K562 (cell line): ENCODE results near the gene TMEM132C. TPM values are rescaled to one million over a fixed set of nuclear protein-coding genes. Genes with fewer than 3 reads are reported as not detected.

Source experiments
- ATAC-seq: fragments of 200-7000 bp; cut with Tn5 transposase; 3 replicates; pipeline ENCODE4 v1.9.1; 2020; ENCODE audit warnings: moderate library complexity
- BruUV-seq: library from RNA; stranded (reverse); fragments of 400-500 nt; replicated peaks from 2 replicates; lab custom pipeline; 2021; lab: Mats Ljungman, UMichigan
- CTCF ChIA-PET: fragments of 300-600 bp; formaldehyde crosslinking; extraction: SDS; loops from one replicate; lab custom pipeline; 2021; ENCODE audit warnings: low intra/inter-chr PET ratio; lab: Yijun Ruan, JAX
- POLR2A ChIA-PET: fragments of 300-600, 350-650 bp; sonication (Branson Sonifier 250); formaldehyde crosslinking; extraction: SDS; loops from one replicate; lab custom pipeline; 2021; ENCODE audit warnings: antibody characterized with exemption, inconsistent platforms; lab: Yijun Ruan, JAX
- DNase-seq, 4 experiments: peaks; one replicate each; pipeline versions ENCODE4 v3.0.0 to v3.0.0-alpha.2; 2011 to 2018; ENCODE audit warnings: low spot score in 3 of 4, mixed read lengths in 3 of 4; ENCODE audit errors: extremely low read depth in 1 of 4
- FAIRE-seq: peaks from 2 replicates; lab custom pipeline; 2011; peaks lifted over from hg19 to GRCh38; lab: Jason Lieb, UNC
- H2AFZ ChIP-seq: 2 replicates; pipeline ENCODE4 v1.6.0; 2011; ENCODE audit warnings: low read depth, low read length, control low read depth, inconsistent platforms
- H3K27ac ChIP-seq: fragments of 200-600 bp; 3 replicates; pipeline ENCODE4 v1.8.0; 2011; ENCODE audit warnings: low read depth, mild to moderate bottlenecking, control low read depth, inconsistent platforms, low read length, moderate library complexity, mixed read lengths; ENCODE audit errors: extremely low read depth
- H3K27me3 ChIP-seq, 2 experiments: fragments of 300-600 bp in 1 of 2; 2 replicates in 1 of 2; 3 replicates in 1 of 2; pipeline versions ENCODE4 v1.6.0 to v1.8.0; 2011; ENCODE audit warnings: inconsistent platforms in 2 of 2, low read length in 2 of 2, mild to moderate bottlenecking in 1 of 2, mixed read lengths in 1 of 2, moderate library complexity in 1 of 2; ENCODE audit not compliant: control insufficient read depth in 2 of 2, insufficient read depth in 2 of 2
- H3K36me3 ChIP-seq: fragments of 300-600 bp; 3 replicates; pipeline ENCODE4 v1.8.0; 2011; ENCODE audit warnings: mild to moderate bottlenecking, low read length, inconsistent platforms; ENCODE audit not compliant: control insufficient read depth, insufficient read depth
- H3K4me1 ChIP-seq, 2 experiments: fragments of 200-600 bp in 1 of 2; replicated peaks in 1 of 2; 2 replicates in 1 of 2; 3 replicates in 1 of 2; pipeline versions ENCODE4 v1.5.1 to v1.8.0; 2011; ENCODE audit warnings: inconsistent platforms in 2 of 2, low read length in 2 of 2, mild to moderate bottlenecking in 1 of 2, mixed read lengths in 1 of 2, moderate library complexity in 1 of 2; ENCODE audit not compliant: control insufficient read depth in 2 of 2, insufficient read depth in 2 of 2
- H3K4me2 ChIP-seq: 2 replicates; pipeline ENCODE4 v1.6.1; 2011; ENCODE audit warnings: low read length, control low read depth, inconsistent platforms, mixed read lengths; ENCODE audit not compliant: insufficient read depth
- H3K4me3 ChIP-seq: fragments of 200-600 bp; sonication (generic), shearing (Covaris generic); 2 replicates; pipeline ENCODE4 v1.5.1; 2016; ENCODE audit warnings: control low read depth, inconsistent platforms
- H3K79me2 ChIP-seq: fragments of 200-600 bp; 3 replicates; pipeline ENCODE4 v1.8.0; 2011; ENCODE audit warnings: low read length, inconsistent platforms; ENCODE audit not compliant: control insufficient read depth, insufficient read depth
- H3K9ac ChIP-seq, 2 experiments: 2 replicates each; pipeline versions ENCODE4 v1.6.0 to v1.6.1; 2011; ENCODE audit warnings: low read depth in 2 of 2, low read length in 2 of 2, control low read depth in 1 of 2, inconsistent platforms in 1 of 2, mild to moderate bottlenecking in 1 of 2, mixed read lengths in 1 of 2; ENCODE audit not compliant: insufficient read depth in 1 of 2
- H3K9me1 ChIP-seq: one replicate; pipeline ENCODE4 v1.6.0; 2011; ENCODE audit warnings: inconsistent platforms, mild to moderate bottlenecking, low read length, moderate library complexity; ENCODE audit not compliant: control insufficient read depth, insufficient read depth
- H3K9me3 ChIP-seq: replicated peaks from 2 replicates; pipeline ENCODE4 v1.5.1; 2011; ENCODE audit warnings: low read depth, low read length, inconsistent platforms; ENCODE audit not compliant: control insufficient read depth, insufficient read depth
- H4K20me1 ChIP-seq: replicated peaks from 2 replicates; pipeline ENCODE4 v1.6.1; 2011; ENCODE audit warnings: low read length, inconsistent platforms, mixed read lengths; ENCODE audit not compliant: control insufficient read depth, insufficient read depth
- MAFK ChIP-seq: IDR thresholded peaks from 2 replicates; pipeline ENCODE4 v1.6.1; 2011; ENCODE audit warnings: low read length, improper control_type of control experiment
- MYC ChIP-seq, 2 experiments: fragments of 250-450 bp in 1 of 2; sonication (Bioruptor Pico) in 1 of 2; IDR thresholded peaks; 2 replicates each; pipeline versions ENCODE4 v1.5.1 to v1.6.1; 2012 to 2021; ENCODE audit warnings: low read depth in 2 of 2, borderline replicate concordance in 1 of 2, improper control_type of control experiment in 1 of 2, low read length in 1 of 2, mild to moderate bottlenecking in 1 of 2, moderate library complexity in 1 of 2
- SIX5 ChIP-seq, 2 experiments: IDR thresholded peaks; 2 replicates each; pipeline ENCODE4 v1.6.1; 2011; ENCODE audit warnings: low read length in 2 of 2, borderline replicate concordance in 1 of 2, low read depth in 1 of 2, mild to moderate bottlenecking in 1 of 2, moderate library complexity in 1 of 2; ENCODE audit not compliant: insufficient read depth in 1 of 2
- SMARCE1 ChIP-seq: fragments of 450-650 bp; IDR thresholded peaks from 2 replicates; pipeline ENCODE4 v1.7.1; 2016; ENCODE audit warnings: mild to moderate bottlenecking
- TEAD2 ChIP-seq: fragments of 450-650 bp; IDR thresholded peaks from 2 replicates; pipeline ENCODE4 v1.6.1; 2016; ENCODE audit warnings: missing genetic modification characterization, control low read depth, missing compliant biosample characterization
- WGBS: fragments of 100-300 bp; shearing (Covaris generic); methylation state at CpG from one replicate; pipeline ENCODE4 v1.1.6; 2016; ENCODE audit warnings: low coverage, mixed read lengths; ENCODE audit not compliant: insufficient coverage; ENCODE audit errors: missing lambda C conversion rate; 5-methylcytosine and 5-hydroxymethylcytosine counted together
- in situ Hi-C: fragments of 300-500 bp; cut with MboI; formaldehyde crosslinking; loops from 4 replicates; pipeline ENCODE4 v1.15.0; 2018; ENCODE audit warnings: inconsistent platforms, mixed read lengths
- intact Hi-C: fragments of 100-400 bp; cut with micrococcal nuclease; formaldehyde crosslinking; loops from 2 replicates; pipeline ENCODE4 v1.14.2; 2022
- polyA plus RNA-seq, 8 experiments: library from polyadenylated mRNA; depleted of rRNA in 4 of 8; stranded (reverse) in 5 of 8; unstranded in 3 of 8; fragments of >200 nt; fragmentation: Nextera tagmentation in 2 of 8; fragmentation: Illumina TruSeq in 1 of 8; extraction: Ambion mirVana in 2 of 8; extraction: Trizol in 1 of 8; gene quantifications; 2 replicates each; pipeline versions ENCODE4 v1.2.1 to v1.2.3, GENCODE V29; 2011 to 2014; ENCODE audit warnings: inconsistent platforms in 1 of 8, missing spikeins in 1 of 8
- total RNA-seq, 7 experiments: library from RNA; depleted of rRNA in 6 of 7; stranded (reverse); fragments of >200 nt in 6 of 7; fragmentation: Illumina TruSeq in 2 of 7; extraction: Trizol in 2 of 7; gene quantifications; 2 replicates each; pipeline versions ENCODE4 v1.2.1 to v1.2.3, GENCODE V29; 2011 to 2021; ENCODE audit warnings: low replicate concordance in 1 of 7
- TF ChIP-seq, protein P1 (sequence below): fragments of 250-450 bp; sonication (Bioruptor Pico); IDR thresholded peaks from 2 replicates; pipeline ENCODE4 v1.8.0; 2021; ENCODE audit warnings: borderline replicate concordance, mild to moderate bottlenecking, moderate library complexity; ENCODE audit not compliant: poor library complexity, severe bottlenecking
- TF ChIP-seq, protein P2 (sequence below): fragments of 250-450 bp; sonication (Bioruptor Pico); IDR thresholded peaks from 2 replicates; pipeline ENCODE4 v1.6.1; 2021; ENCODE audit warnings: mild to moderate bottlenecking
- TF ChIP-seq, protein P3 (sequence below): fragments of 200-800 bp; sonication (Bioruptor generic); IDR thresholded peaks from 2 replicates; pipeline ENCODE4 v1.6.1; 2017; ENCODE audit warnings: missing genetic modification characterization, missing compliant biosample characterization
- TF ChIP-seq, protein P4 (sequence below): sonication (generic); formaldehyde crosslinking; IDR thresholded peaks from 2 replicates; pipeline ENCODE4 v1.8.1; 2023; ENCODE audit warnings: mild to moderate bottlenecking, missing genetic modification reagents
- TF ChIP-seq, protein P5 (sequence below): fragments of 250-450 bp; sonication (Bioruptor Pico); IDR thresholded peaks from 2 replicates; pipeline ENCODE4 v1.5.0; 2020; ENCODE audit warnings: mild to moderate bottlenecking, borderline replicate concordance
- TF ChIP-seq, protein P6 (sequence below): fragments of 450-650 bp; IDR thresholded peaks from 2 replicates; pipeline ENCODE4 v1.6.1; 2018; ENCODE audit warnings: mild to moderate bottlenecking, low read depth; ENCODE audit not compliant: partially characterized antibody

TMEM132C gene
- total and polyA plus RNA-seq, 9 of the 15 experiments (the other 6 are each of a cell fraction or from before 2014, with no cell fraction given) = not detected

DNA sequence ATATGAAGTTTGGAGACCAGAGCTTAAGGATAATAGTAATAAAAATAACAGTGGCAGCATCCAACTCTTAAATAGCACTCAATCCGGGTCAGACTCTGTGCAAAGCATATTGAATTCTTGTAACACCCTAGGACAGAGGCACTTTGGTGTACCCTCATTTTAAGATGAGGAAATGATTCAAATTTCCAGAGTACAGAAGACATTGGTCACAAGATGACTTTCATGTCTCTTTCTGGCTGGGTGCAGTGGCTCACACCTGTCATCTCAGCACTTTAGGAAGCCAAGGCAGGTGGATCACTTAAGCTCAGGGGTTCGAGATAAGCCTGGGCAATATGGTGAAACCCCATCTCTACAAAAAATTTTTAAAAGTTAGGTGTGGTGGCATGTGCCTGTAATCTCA is 320.9 kb downstream of the TMEM132C start:
- no peak overlapping the region for H3K27ac ChIP-seq
- no TSS peak for BruUV-seq
- no peak for FAIRE-seq

More for the DNA sequence above, 320.9 kb downstream of the TMEM132C start:
- Histone ChIP-seq H3K4me1 (no peaks in the 10 kb centered on the region), H3K4me3 (no peak overlapping the region), H4K20me1 (no peaks in the 10 kb centered on the region; the same call in 1 of the 2 replicates), H3K27me3 (no peaks in the 10 kb centered on the region), H3K9me3 (no peaks in the 10 kb centered on the region), H2AFZ (no peak overlapping the region), H3K36me3 (no peaks in the 10 kb centered on the region), H3K9me1 (no peaks in the 10 kb centered on the region), H3K9ac (no peak overlapping the region), H3K4me2 (no peak overlapping the region), H3K79me2 (no peaks in the 10 kb centered on the region)
- in situ Hi-C loops = no loop called here
- ChIA-PET CTCF (no interaction called here), POLR2A (no interaction called here)
- 0% methylated on average over 2 of the region's 2 CpGs for WGBS
- TF ChIP-seq MAFK = no peak
- TF ChIP-seq, protein P1, sequence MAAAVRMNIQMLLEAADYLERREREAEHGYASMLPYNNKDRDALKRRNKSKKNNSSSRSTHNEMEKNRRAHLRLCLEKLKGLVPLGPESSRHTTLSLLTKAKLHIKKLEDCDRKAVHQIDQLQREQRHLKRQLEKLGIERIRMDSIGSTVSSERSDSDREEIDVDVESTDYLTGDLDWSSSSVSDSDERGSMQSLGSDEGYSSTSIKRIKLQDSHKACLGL (CRISPR knock-in tag) = no peak
- TF ChIP-seq TEAD2 (tag) = no peak
- no peak for TF ChIP-seq MYC (IDR thresholded peaks at IDR 0.05; ENCODE audit: low read depth, low read length)
- TF ChIP-seq MYC (CRISPR knock-in tag; IDR thresholded peaks at IDR 0.05; ENCODE audit: borderline replicate concordance, low read depth) = no peak
- TF ChIP-seq, protein P2, sequence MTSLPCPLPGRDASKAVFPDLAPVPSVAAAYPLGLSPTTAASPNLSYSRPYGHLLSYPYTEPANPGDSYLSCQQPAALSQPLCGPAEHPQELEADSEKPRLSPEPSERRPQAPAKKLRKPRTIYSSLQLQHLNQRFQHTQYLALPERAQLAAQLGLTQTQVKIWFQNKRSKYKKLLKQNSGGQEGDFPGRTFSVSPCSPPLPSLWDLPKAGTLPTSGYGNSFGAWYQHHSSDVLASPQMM (CRISPR knock-in tag) = no peak
- TF ChIP-seq SIX5 (IDR thresholded peaks at IDR 0.05; ENCODE audit: borderline replicate concordance in 1 of 2, insufficient read depth in 1 of 2, low read depth in 1 of 2, low read length in 2 of 2) = no peak
- TF ChIP-seq, protein P3, sequence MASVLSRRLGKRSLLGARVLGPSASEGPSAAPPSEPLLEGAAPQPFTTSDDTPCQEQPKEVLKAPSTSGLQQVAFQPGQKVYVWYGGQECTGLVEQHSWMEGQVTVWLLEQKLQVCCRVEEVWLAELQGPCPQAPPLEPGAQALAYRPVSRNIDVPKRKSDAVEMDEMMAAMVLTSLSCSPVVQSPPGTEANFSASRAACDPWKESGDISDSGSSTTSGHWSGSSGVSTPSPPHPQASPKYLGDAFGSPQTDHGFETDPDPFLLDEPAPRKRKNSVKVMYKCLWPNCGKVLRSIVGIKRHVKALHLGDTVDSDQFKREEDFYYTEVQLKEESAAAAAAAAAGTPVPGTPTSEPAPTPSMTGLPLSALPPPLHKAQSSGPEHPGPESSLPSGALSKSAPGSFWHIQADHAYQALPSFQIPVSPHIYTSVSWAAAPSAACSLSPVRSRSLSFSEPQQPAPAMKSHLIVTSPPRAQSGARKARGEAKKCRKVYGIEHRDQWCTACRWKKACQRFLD (CRISPR knock-in tag) = no peak
- no peak for TF ChIP-seq SMARCE1
- TF ChIP-seq, protein P4, sequence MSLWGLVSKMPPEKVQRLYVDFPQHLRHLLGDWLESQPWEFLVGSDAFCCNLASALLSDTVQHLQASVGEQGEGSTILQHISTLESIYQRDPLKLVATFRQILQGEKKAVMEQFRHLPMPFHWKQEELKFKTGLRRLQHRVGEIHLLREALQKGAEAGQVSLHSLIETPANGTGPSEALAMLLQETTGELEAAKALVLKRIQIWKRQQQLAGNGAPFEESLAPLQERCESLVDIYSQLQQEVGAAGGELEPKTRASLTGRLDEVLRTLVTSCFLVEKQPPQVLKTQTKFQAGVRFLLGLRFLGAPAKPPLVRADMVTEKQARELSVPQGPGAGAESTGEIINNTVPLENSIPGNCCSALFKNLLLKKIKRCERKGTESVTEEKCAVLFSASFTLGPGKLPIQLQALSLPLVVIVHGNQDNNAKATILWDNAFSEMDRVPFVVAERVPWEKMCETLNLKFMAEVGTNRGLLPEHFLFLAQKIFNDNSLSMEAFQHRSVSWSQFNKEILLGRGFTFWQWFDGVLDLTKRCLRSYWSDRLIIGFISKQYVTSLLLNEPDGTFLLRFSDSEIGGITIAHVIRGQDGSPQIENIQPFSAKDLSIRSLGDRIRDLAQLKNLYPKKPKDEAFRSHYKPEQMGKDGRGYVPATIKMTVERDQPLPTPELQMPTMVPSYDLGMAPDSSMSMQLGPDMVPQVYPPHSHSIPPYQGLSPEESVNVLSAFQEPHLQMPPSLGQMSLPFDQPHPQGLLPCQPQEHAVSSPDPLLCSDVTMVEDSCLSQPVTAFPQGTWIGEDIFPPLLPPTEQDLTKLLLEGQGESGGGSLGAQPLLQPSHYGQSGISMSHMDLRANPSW (CRISPR knock-in tag) = no peak
- TF ChIP-seq, protein P5, sequence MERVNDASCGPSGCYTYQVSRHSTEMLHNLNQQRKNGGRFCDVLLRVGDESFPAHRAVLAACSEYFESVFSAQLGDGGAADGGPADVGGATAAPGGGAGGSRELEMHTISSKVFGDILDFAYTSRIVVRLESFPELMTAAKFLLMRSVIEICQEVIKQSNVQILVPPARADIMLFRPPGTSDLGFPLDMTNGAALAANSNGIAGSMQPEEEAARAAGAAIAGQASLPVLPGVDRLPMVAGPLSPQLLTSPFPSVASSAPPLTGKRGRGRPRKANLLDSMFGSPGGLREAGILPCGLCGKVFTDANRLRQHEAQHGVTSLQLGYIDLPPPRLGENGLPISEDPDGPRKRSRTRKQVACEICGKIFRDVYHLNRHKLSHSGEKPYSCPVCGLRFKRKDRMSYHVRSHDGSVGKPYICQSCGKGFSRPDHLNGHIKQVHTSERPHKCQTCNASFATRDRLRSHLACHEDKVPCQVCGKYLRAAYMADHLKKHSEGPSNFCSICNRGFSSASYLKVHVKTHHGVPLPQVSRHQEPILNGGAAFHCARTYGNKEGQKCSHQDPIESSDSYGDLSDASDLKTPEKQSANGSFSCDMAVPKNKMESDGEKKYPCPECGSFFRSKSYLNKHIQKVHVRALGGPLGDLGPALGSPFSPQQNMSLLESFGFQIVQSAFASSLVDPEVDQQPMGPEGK (CRISPR knock-in tag) = no peak
- TF ChIP-seq, protein P6, sequence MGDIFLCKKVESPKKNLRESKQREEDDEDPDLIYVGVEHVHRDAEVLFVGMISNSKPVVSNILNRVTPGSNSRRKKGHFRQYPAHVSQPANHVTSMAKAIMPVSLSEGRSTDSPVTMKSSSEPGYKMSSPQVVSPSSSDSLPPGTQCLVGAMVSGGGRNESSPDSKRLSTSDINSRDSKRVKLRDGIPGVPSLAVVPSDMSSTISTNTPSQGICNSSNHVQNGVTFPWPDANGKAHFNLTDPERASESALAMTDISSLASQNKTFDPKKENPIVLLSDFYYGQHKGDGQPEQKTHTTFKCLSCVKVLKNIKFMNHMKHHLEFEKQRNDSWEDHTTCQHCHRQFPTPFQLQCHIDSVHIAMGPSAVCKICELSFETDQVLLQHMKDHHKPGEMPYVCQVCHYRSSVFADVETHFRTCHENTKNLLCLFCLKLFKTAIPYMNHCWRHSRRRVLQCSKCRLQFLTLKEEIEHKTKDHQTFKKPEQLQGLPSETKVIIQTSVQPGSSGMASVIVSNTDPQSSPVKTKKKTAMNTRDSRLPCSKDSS = no peak
- intact Hi-C loops = no loop called here
- DNase-seq (no peak), ATAC-seq (no peak)
